Endodermal cell (in vitro differentiated cells): ENCODE measurements around the gene MGLL. TPM values are rescaled to one million over a fixed set of nuclear protein-coding genes. Genes with fewer than 3 reads are reported as not detected.

ENCODE experiments used
- DNase-seq: peaks from one replicate; pipeline ENCODE4 v3.0.0-alpha.2; 2017
- H3K27ac ChIP-seq: 2 replicates; pipeline ENCODE4 v1.5.1; 2013; ENCODE audit warnings: mild to moderate bottlenecking, low read depth, low read length, moderate library complexity
- H3K27me3 ChIP-seq: 2 replicates; pipeline ENCODE4 v1.6.1; 2013; ENCODE audit warnings: mild to moderate bottlenecking, low read length, moderate library complexity; ENCODE audit not compliant: insufficient read depth, control insufficient read depth, poor library complexity, severe bottlenecking
- H3K36me3 ChIP-seq: 2 replicates; pipeline ENCODE4 v1.7.0; 2013; ENCODE audit warnings: mild to moderate bottlenecking, low read length, moderate library complexity; ENCODE audit not compliant: control insufficient read depth, insufficient read depth
- H3K4me1 ChIP-seq: one replicate; pipeline ENCODE4 v1.7.0; 2013; ENCODE audit warnings: low read length; ENCODE audit not compliant: control insufficient read depth, insufficient read depth
- H3K4me3 ChIP-seq: 2 replicates; pipeline ENCODE4 v1.5.1; 2013; ENCODE audit warnings: mild to moderate bottlenecking, low read length, moderate library complexity
- H3K9ac ChIP-seq: 2 replicates; pipeline ENCODE4 v1.6.1; 2013; ENCODE audit warnings: mild to moderate bottlenecking, low read length, moderate library complexity; ENCODE audit not compliant: poor library complexity, severe bottlenecking; ENCODE audit errors: extremely low read depth
- H3K9me3 ChIP-seq: 2 replicates; pipeline ENCODE4 v1.6.1; 2013; ENCODE audit warnings: mild to moderate bottlenecking, low read length, moderate library complexity; ENCODE audit not compliant: control insufficient read depth
- H3K27ac Mint-ChIP-seq: 2 replicates; pipeline ENCODE4 v1.8.0; 2020; ENCODE audit warnings: mixed read lengths
- H3K27me3 Mint-ChIP-seq: 2 replicates; pipeline ENCODE4 v1.8.0; 2021; ENCODE audit warnings: mild to moderate bottlenecking, mixed read lengths; ENCODE audit not compliant: insufficient read depth
- H3K36me3 Mint-ChIP-seq: 2 replicates; pipeline ENCODE4 v1.8.0; 2020; ENCODE audit warnings: low read depth, mixed read lengths
- H3K4me1 Mint-ChIP-seq: 2 replicates; pipeline ENCODE4 v1.8.0; 2020; ENCODE audit warnings: mixed read lengths
- H3K4me3 Mint-ChIP-seq: 2 replicates; pipeline ENCODE4 v1.8.0; 2020; ENCODE audit warnings: mild to moderate bottlenecking, moderate library complexity, mixed read lengths
- H3K9me3 Mint-ChIP-seq: 2 replicates; pipeline ENCODE4 v1.8.0; 2020; ENCODE audit warnings: mild to moderate bottlenecking, mixed read lengths
- CTCF ChIP-seq: fragments of 200-600 bp; sonication (generic); conservative IDR thresholded peaks from 2 replicates; pipeline ENCODE4 v1.5.0; 2021; ENCODE audit warnings: antibody characterized with exemption, mild to moderate bottlenecking
- WGBS, 2 experiments: methylation state at CpG; one replicate each; pipeline versions ENCODE4 v1.1.5 to v1.1.7; 2013; ENCODE audit warnings: missing lambda C conversion rate in 2 of 2, mixed read lengths in 1 of 2; ENCODE audit not compliant: insufficient coverage in 1 of 2, insufficient read length in 1 of 2; 5-methylcytosine and 5-hydroxymethylcytosine counted together
- total RNA-seq, 2 donors: library from RNA; stranded (reverse); fragmentation: NEBNext Ultra II Directional in 1 of 2; extraction: Animal tissue kit (Norgen Biotek cat#: 25700) in 1 of 2; gene quantifications; 2 replicates in 1 of 2; 3 replicates in 1 of 2; pipeline ENCODE4 v1.2.1, GENCODE V29; 2021

Gene MGLL
- total RNA-seq, 2 donors from 2014 or later = 0.22 TPM; not detected in 1

- Histone ChIP-seq H3K4me1 (peaks cover 7% of the 10 kb centered on the region), H3K4me3 (no peak overlapping the region), H3K36me3 (no peaks in the 10 kb centered on the region), H3K27ac (no peak overlapping the region), H3K9me3 (no peaks in the 10 kb centered on the region), H3K27me3 (no peaks in the 10 kb centered on the region), H3K9ac (no peak overlapping the region)
- WGBS, 2 experiments = 71 to 77% methylated on average over 2 to 4 of the region's 4 CpGs
- Mint-ChIP-seq H3K36me3 (no peaks in the 10 kb centered on the region), H3K9me3 (no peaks in the 10 kb centered on the region), H3K4me1 (peaks cover 5% of the 10 kb centered on the region), H3K27ac (no peak overlapping the region), H3K4me3 (no peak overlapping the region), H3K27me3 (no peaks in the 10 kb centered on the region)
- peak; percentile 74 for DNase-seq
- no peak for TF ChIP-seq CTCF
Measured at GRCh38 chr3:127690106-127690505, 132.2 kb downstream of the MGLL start.

- Histone ChIP-seq H3K9me3 (no peaks in the 10 kb centered on the region), H3K27ac (no peak overlapping the region), H3K27me3 (no peaks in the 10 kb centered on the region), H3K4me1 (peaks cover 7% of the 10 kb centered on the region), H3K4me3 (no peak overlapping the region), H3K9ac (no peak overlapping the region), H3K36me3 (no peaks in the 10 kb centered on the region)
- peak; percentile 54 for DNase-seq
- TF ChIP-seq CTCF = no peak
- WGBS, 2 experiments = 88 to 93% methylated on average over 16 to 19 of the region's 19 CpGs
- Mint-ChIP-seq H3K27ac (peak overlapping the region; percentile 24), H3K9me3 (no peaks in the 10 kb centered on the region), H3K27me3 (no peaks in the 10 kb centered on the region), H3K4me1 (peaks cover 5% of the 10 kb centered on the region), H3K36me3 (no peaks in the 10 kb centered on the region), H3K4me3 (no peak overlapping the region)
Measured at GRCh38 chr3:127689266-127689860, 133.0 kb downstream of the MGLL start.

- DNase-seq = peak; percentile 63
- TF ChIP-seq CTCF = no peak
- WGBS, 2 experiments = 68 to 75% methylated on average over 10 to 20 of the region's 20 CpGs
- no peaks in the 10 kb centered on the region for H3K27me3 Mint-ChIP-seq
- H3K4me1 Mint-ChIP-seq = peaks cover 5% of the 10 kb centered on the region
- Histone ChIP-seq H3K9ac (no peak overlapping the region), H3K36me3 (no peaks in the 10 kb centered on the region), H3K27me3 (no peaks in the 10 kb centered on the region), H3K4me1 (peaks cover 7% of the 10 kb centered on the region), H3K4me3 (no peak overlapping the region), H3K9me3 (no peaks in the 10 kb centered on the region), H3K27ac (no peak overlapping the region)
- H3K9me3 Mint-ChIP-seq = no peaks in the 10 kb centered on the region
- H3K4me3 Mint-ChIP-seq = no peak overlapping the region
- H3K27ac Mint-ChIP-seq = peak overlapping the region; percentile 24
- no peaks in the 10 kb centered on the region for H3K36me3 Mint-ChIP-seq
Measured at GRCh38 chr3:127688416-127689265, 133.7 kb downstream of the MGLL start.
